GM21737 (cell line): ENCODE results near the gene NRP1.
"Not testable (repeated sequence)": the region's sequence is repeated elsewhere in the genome, so short reads cannot be mapped to it uniquely, and the experiment has no call there.

Experiments
- ATAC-seq: cut with Tn5 transposase; IDR thresholded peaks from one replicate; pipeline ENCODE4 v1.9.1; 2021; ENCODE audit warnings: mild to moderate bottlenecking, moderate library complexity; ENCODE audit not compliant: unreplicated experiment

The NRP1 gene

GRCh38 chr10:33240931-33241330 is 93.5 kb downstream of the NRP1 start:
- ATAC-seq: no peak

- no peak for ATAC-seq
Observed at GRCh38 chr10:33240258-33240657, 94.2 kb downstream of the NRP1 start.

GRCh38 chr10:33239257-33239656 is 95.2 kb downstream of the NRP1 start:
- ATAC-seq: no peak

- no peak for ATAC-seq
Observed at GRCh38 chr10:33238643-33239042, 95.8 kb downstream of the NRP1 start.

GRCh38 chr10:33237736-33238624 is 96.5 kb downstream of the NRP1 start:
- no peak for ATAC-seq

GRCh38 chr10:33236916-33237315 is 97.6 kb downstream of the NRP1 start:
- ATAC-seq: no peak

- ATAC-seq: no peak
Observed at GRCh38 chr10:33235951-33236350, 98.5 kb downstream of the NRP1 start.

- no peak for ATAC-seq
Observed at GRCh38 chr10:33235251-33235884, 99.1 kb downstream of the NRP1 start.

GRCh38 chr10:33234831-33235237 is 99.6 kb downstream of the NRP1 start:
- no peak for ATAC-seq

GRCh38 chr10:33233635-33234034 is 100.8 kb downstream of the NRP1 start:
- no peak for ATAC-seq

GRCh38 chr10:33233221-33233620 is 101.2 kb downstream of the NRP1 start:
- no peak for ATAC-seq

GRCh38 chr10:33231621-33232350 is 102.7 kb downstream of the NRP1 start:
- ATAC-seq: no peak

- no peak for ATAC-seq
Observed at GRCh38 chr10:33229949-33230267, 104.6 kb downstream of the NRP1 start.

GRCh38 chr10:33229252-33229948 is 105.1 kb downstream of the NRP1 start:
- ATAC-seq: no peak

GRCh38 chr10:33228426-33228825 is 106.0 kb downstream of the NRP1 start:
- ATAC-seq: no peak

- no peak for ATAC-seq
Observed at GRCh38 chr10:33227489-33227888, 107.0 kb downstream of the NRP1 start.

GRCh38 chr10:33224251-33224965 is 110.1 kb downstream of the NRP1 start:
- no peak for ATAC-seq

GRCh38 chr10:33223326-33224000 is 111.0 kb downstream of the NRP1 start:
- ATAC-seq: no peak

- ATAC-seq: not testable (repeated sequence)
Observed at GRCh38 chr10:33222304-33222703, 112.2 kb downstream of the NRP1 start.

- no peak for ATAC-seq
Observed at GRCh38 chr10:33217854-33218253, 116.6 kb downstream of the NRP1 start.
